Heart right ventricle (tissue), 16 donors: ENCODE results near the gene EPB41L3. TPM values are rescaled to one million over a fixed set of nuclear protein-coding genes. Genes with fewer than 3 reads are reported as not detected.

Source experiments
- ATAC-seq, 8 donors: fragments of 200-7000 bp; cut with Tn5 transposase; one replicate each; pipeline ENCODE4 v1.9.1; 2020; ENCODE audit warnings: mild to moderate bottlenecking in 8 of 8, moderate library complexity in 8 of 8, moderate number of reproducible peaks in 1 of 8
- DNase-seq, 2 donors: peaks; one replicate each; pipeline ENCODE4 v3.0.0-alpha.2; 2020
- H3K27ac ChIP-seq, 10 donors: fragments of 200-600 bp; sonication (generic) in 2 of 10; one replicate each; pipeline versions ENCODE4 v1.5.0 to v1.8.0; 2020 to 2022; ENCODE audit warnings: mild to moderate bottlenecking in 3 of 10
- H3K27me3 ChIP-seq, 7 donors: fragments of 200-600 bp; one replicate each; pipeline ENCODE4 v1.8.0; 2021 to 2022; ENCODE audit warnings: mild to moderate bottlenecking in 2 of 7
- H3K36me3 ChIP-seq, 9 donors: fragments of 200-600 bp; sonication (generic) in 1 of 9; one replicate each; pipeline versions ENCODE4 v1.5.0 to v1.8.0; 2020 to 2022; ENCODE audit warnings: mild to moderate bottlenecking in 2 of 9
- H3K4me1 ChIP-seq, 9 donors: fragments of 200-600 bp; sonication (generic) in 1 of 9; one replicate each; pipeline versions ENCODE4 v1.5.0 to v1.8.0; 2020 to 2022; ENCODE audit warnings: mild to moderate bottlenecking in 4 of 9
- H3K4me3 ChIP-seq, 10 donors: fragments of 200-600 bp; sonication (generic) in 2 of 10; one replicate each; pipeline versions ENCODE4 v1.5.0 to v1.8.0; 2020 to 2022; ENCODE audit warnings: mild to moderate bottlenecking in 7 of 10, moderate library complexity in 2 of 10
- H3K9me3 ChIP-seq, 11 donors: fragments of 200-600 bp in 10 of 11; sonication (generic) in 2 of 11; one replicate each; pipeline versions ENCODE4 v1.5.0 to v1.8.0; 2013 to 2022; ENCODE audit warnings: mild to moderate bottlenecking in 2 of 11, control low read depth in 1 of 11, moderate library complexity in 1 of 11
- WGBS, 2 donors: extraction: QIAGEN DNeasy Blood & Tissue Kit; methylation state at CpG; one replicate each; pipeline ENCODE4 v1.1.7; 2013; ENCODE audit warnings: inconsistent platforms in 1 of 2; 5-methylcytosine and 5-hydroxymethylcytosine counted together
- intact Hi-C, 10 donors: fragments of 100-400 bp; cut with DNase I; formaldehyde crosslinking; loops; one replicate each; pipeline versions ENCODE4 v1.11.1 to v1.14.2; 2022
- polyA plus RNA-seq, 2 donors: library from polyadenylated mRNA; stranded (reverse); fragments of 200-250 nt; gene quantifications; one replicate each; pipeline ENCODE4 v1.2.3, GENCODE V29; 2013
- total RNA-seq, 10 donors: library from RNA; stranded (reverse); fragmentation: NEBNext Ultra II Directional in 3 of 10; extraction: Animal tissue kit (Norgen Biotek cat#: 25700) in 3 of 10; gene quantifications; one replicate each; pipeline versions ENCODE4 v1.2.1 to v1.2.4, GENCODE V29; 2021 to 2023
- TF ChIP-seq, protein P1 (sequence below), 9 donors: fragments of 200-600 bp; sonication (generic) in 2 of 9; IDR thresholded peaks; one replicate each; pipeline versions ENCODE4 v1.5.0 to v1.8.0; 2021 to 2022; ENCODE audit warnings: antibody characterized with exemption in 9 of 9, mild to moderate bottlenecking in 5 of 9, moderate library complexity in 1 of 9
- donor health status: Arrhythmogenic right ventricular cardiomyopathy.
- donor health status: ischemic (EF 13 %, LVEDD 7.1; RV severe dilation, severe dysfunction).
- donor health status: healthy with polysubstance abuse.
- donor health status: DM: no; HTN: yes; CAD: no.
- donor health status: DM: no; HTN: no; CAD: no.
- donor health status: ischemic (EF 25% LVEDD 6.9; RV normal size, moderate dysfunction).
- donor health status: ischemic (EF 25% LVEDD 5.7; RV mildly dilated, moderate dysfunction).
- donor health status: healthy.
- donor health status: DM: yes; HTN: yes; CAD: no.
- donor health status: Ischemic cardiomyopathy.
- donor health status: ischemic (EF 35%, LVEDD 5.7; RV mildly dilated, moderate dysfunction).
- donor health status: nonischemic (EF 11% LVEDD 7.7; RV severe dilation, severe dysfunction).
- donor health status: DM: yes; HTN: yes; CAD: no.
- donor health status: PGD.
- donor health status: ischemic (EF 29% LVEDD 5.4; RV normal size, mild dysfunction).
- donor health status: nonischemic (EF 23%, LVEDD 6.1; RV moderate dilation, normal function).

EPB41L3 gene
- total and polyA plus RNA-seq, 12 donors = 2.9 to 29.1 (median 6.3) TPM

DNA sequence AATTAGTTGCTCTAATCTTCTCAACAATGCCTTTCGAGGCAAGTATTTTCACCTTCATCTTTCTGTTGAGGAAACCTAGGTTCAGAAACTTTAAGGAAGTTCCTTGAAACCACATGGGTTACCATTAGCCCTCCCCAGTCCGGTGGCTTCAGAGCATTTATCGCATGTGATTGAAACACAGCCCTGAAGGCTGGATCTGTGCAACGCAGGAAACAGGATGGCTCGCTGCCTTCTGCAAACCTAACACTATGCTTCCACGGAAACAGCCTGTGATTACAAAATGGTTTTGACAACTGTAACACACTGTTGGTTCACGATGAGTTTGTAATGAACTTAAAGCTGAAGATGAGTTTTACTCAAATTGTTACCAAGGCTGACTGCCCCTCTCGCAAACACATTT is 68.5 kb downstream of the EPB41L3 start:
- no peak for DNase-seq
- ATAC-seq = peak in 3 of 8 donors; percentile 47 to 62 (median 55)
- H3K27me3 ChIP-seq = no peaks in the 10 kb centered on the region
- peaks cover 0 to 28% (median 0%) of the 10 kb centered on the region in 9 donors for H3K4me1 ChIP-seq
- peak overlapping the region in 1 of 10 donors; percentile 32 for H3K27ac ChIP-seq
- H3K36me3 ChIP-seq = peaks cover 0 to 12% (median 0%) of the 10 kb centered on the region in 9 donors
- 45 to 59% methylated on average over 8 of the region's 8 CpGs for WGBS, 2 donors
- intact Hi-C loops = loop anchor here in 1 of 10 donors (10.0 kb wide), 1 partner anchor 60 kb away; no protein-coding TSS in a partner anchor
- TF ChIP-seq, protein P1, sequence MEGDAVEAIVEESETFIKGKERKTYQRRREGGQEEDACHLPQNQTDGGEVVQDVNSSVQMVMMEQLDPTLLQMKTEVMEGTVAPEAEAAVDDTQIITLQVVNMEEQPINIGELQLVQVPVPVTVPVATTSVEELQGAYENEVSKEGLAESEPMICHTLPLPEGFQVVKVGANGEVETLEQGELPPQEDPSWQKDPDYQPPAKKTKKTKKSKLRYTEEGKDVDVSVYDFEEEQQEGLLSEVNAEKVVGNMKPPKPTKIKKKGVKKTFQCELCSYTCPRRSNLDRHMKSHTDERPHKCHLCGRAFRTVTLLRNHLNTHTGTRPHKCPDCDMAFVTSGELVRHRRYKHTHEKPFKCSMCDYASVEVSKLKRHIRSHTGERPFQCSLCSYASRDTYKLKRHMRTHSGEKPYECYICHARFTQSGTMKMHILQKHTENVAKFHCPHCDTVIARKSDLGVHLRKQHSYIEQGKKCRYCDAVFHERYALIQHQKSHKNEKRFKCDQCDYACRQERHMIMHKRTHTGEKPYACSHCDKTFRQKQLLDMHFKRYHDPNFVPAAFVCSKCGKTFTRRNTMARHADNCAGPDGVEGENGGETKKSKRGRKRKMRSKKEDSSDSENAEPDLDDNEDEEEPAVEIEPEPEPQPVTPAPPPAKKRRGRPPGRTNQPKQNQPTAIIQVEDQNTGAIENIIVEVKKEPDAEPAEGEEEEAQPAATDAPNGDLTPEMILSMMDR (IDR thresholded peaks at IDR 0.05) = no peak
- H3K4me3 ChIP-seq = no peak overlapping the region
- no peaks in the 10 kb centered on the region for H3K9me3 ChIP-seq

DNA sequence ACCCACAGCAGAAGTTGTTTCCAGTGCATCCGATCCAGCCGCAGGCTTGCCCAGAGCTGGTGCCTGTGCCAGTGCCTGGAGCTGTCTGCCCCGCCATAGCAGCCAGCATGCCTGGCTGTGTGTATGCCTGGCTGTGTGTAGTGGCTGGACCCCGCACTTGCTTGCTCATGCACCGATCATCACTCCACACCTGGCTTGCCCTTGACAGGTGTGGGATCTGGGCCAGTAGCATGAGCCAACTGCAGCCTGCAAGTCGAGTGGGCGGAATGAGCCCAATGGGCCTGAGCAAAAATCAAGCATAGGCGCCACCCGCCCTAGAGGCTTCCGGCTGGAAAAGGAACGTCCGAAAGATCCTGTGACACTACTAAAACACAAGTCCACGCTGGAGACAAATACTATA is 74.5 kb downstream of the EPB41L3 start:
- H3K36me3 ChIP-seq = peaks cover 0 to 12% (median 0%) of the 10 kb centered on the region in 9 donors
- H3K4me3 ChIP-seq = no peak overlapping the region
- DNase-seq (no peak), ATAC-seq (no peak)
- H3K4me1 ChIP-seq = peaks cover 0 to 18% (median 0%) of the 10 kb centered on the region in 9 donors
- no peaks in the 10 kb centered on the region for H3K27me3 ChIP-seq
- WGBS, 2 donors = 92 to 94% methylated on average over 13 of the region's 13 CpGs
- H3K27ac ChIP-seq = no peak overlapping the region
- intact Hi-C loops = no loop called here
- TF ChIP-seq, protein P1 (IDR thresholded peaks at IDR 0.05) = no peak
- H3K9me3 ChIP-seq = no peaks in the 10 kb centered on the region

DNA sequence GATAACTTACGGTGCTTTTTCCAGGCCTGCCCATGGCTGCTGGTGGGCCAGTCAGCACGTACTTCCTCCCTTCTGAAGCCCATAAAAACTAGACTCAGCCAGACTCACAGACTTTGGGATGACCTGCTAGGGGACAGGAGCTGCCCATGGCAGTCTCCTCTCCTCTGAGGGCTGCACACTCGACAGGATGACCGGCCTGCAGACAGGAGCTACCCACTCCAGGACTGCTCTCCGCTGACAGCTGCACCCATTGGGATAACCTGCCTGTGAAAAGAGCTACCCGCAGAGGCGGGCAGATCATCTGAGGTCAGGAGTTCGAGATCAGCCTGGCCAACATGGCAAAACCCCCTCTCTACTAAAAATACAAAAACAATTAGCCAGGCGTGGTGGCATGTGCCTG is 75.4 kb downstream of the EPB41L3 start:
- no peak overlapping the region for H3K27ac ChIP-seq
- DNase-seq (no peak), ATAC-seq (no peak)
- intact Hi-C loops = no loop called here
- peaks cover 0 to 12% (median 0%) of the 10 kb centered on the region in 9 donors for H3K36me3 ChIP-seq
- H3K27me3 ChIP-seq = no peaks in the 10 kb centered on the region
- WGBS, 2 donors = 93 to 94% methylated on average over 9 of the region's 9 CpGs
- TF ChIP-seq, protein P1 (IDR thresholded peaks at IDR 0.05) = no peak
- no peaks in the 10 kb centered on the region for H3K9me3 ChIP-seq
- H3K4me1 ChIP-seq = peaks cover 0 to 27% (median 0%) of the 10 kb centered on the region in 9 donors
- no peak overlapping the region for H3K4me3 ChIP-seq

DNA sequence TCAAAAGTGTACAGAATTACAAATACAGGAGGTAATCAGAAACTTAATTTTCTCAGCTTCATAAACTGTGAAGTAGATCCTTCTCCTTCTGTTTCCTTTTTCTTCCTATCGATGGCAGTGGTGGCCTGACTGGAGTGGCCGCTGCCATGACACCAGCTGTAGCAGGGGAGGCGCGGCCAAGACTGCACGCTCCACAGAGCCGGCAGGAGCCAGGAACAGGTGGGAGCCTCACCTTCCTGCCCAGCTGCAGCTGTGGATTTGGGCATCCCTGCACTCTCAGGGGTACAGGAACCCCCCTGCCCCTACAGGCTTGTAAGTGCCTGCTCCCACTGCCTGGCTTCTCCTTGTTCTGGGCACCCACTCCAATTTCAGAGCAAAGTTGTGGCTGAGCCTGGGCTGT is 76.1 kb downstream of the EPB41L3 start:
- Histone ChIP-seq H3K4me3 (no peak overlapping the region), H3K36me3 (peaks cover 0 to 12% (median 0%) of the 10 kb centered on the region in 9 donors), H3K27ac (peak overlapping the region in 1 of 10 donors; percentile 68), H3K27me3 (peaks cover 0 to 5% (median 0%) of the 10 kb centered on the region in 7 donors), H3K9me3 (no peaks in the 10 kb centered on the region), H3K4me1 (peaks cover 0 to 33% (median 0%) of the 10 kb centered on the region in 9 donors)
- TF ChIP-seq, protein P1 (IDR thresholded peaks at IDR 0.05) = no peak
- ATAC-seq = no peak
- intact Hi-C loops = no loop called here
- WGBS, 2 donors = 79 to 86% methylated on average over 6 of the region's 6 CpGs
- DNase-seq = no peak
